Activated T-cell treated with anti-CD3 and anti-CD28 coated beads, Interleukin-2, amount 50 U/mL, for 72 hours (primary cell): Measurements from ENCODE around the gene OSTM1. TPM values are rescaled to one million over a fixed set of nuclear protein-coding genes. Genes with fewer than 3 reads are reported as not detected.

Source experiments
- ATAC-seq, 2 donors: fragments of 150-1000 bp; cut with Tn5 transposase; replicated peaks in 1 of 2; 2 replicates each; pipeline ENCODE4 v1.10.0; 2021; ENCODE audit warnings: moderate library complexity in 2 of 2, mild to moderate bottlenecking in 1 of 2
- DNase-seq, 2 donors: peaks; one replicate each; pipeline ENCODE4 v3.0.0; 2021 to 2022; ENCODE audit warnings: mixed read lengths in 1 of 2
- H3K27ac Mint-ChIP-seq: one replicate; pipeline ENCODE4 v1.8.0; 2022; ENCODE audit warnings: mild to moderate bottlenecking, moderate library complexity, mixed read lengths
- H3K27me3 Mint-ChIP-seq: one replicate; pipeline ENCODE4 v1.8.0; 2022; ENCODE audit warnings: low read depth, mixed read lengths
- H3K36me3 Mint-ChIP-seq, 2 donors: one replicate each; pipeline ENCODE4 v1.8.0; 2022; ENCODE audit warnings: mixed read lengths in 2 of 2, mild to moderate bottlenecking in 1 of 2; ENCODE audit not compliant: insufficient read depth in 2 of 2
- H3K4me1 Mint-ChIP-seq: one replicate; pipeline ENCODE4 v1.8.0; 2022; ENCODE audit warnings: low read depth, mixed read lengths
- H3K4me3 Mint-ChIP-seq, 2 donors: one replicate each; pipeline ENCODE4 v1.8.0; 2022; ENCODE audit warnings: mild to moderate bottlenecking in 2 of 2, mixed read lengths in 2 of 2, moderate library complexity in 2 of 2
- H3K9me3 Mint-ChIP-seq, 2 donors: one replicate each; pipeline ENCODE4 v1.8.0; 2022; ENCODE audit warnings: mixed read lengths in 2 of 2
- total RNA-seq, 2 donors: library from RNA; stranded (reverse); gene quantifications; one replicate each; pipeline ENCODE4 v1.2.3, GENCODE V29; 2022

Gene OSTM1
- total RNA-seq, result 10 to 100 TPM; 13.0 to 19.6 TPM

- no peaks in the 10 kb centered on the region for H3K9me3 Mint-ChIP-seq
- DNase-seq, result peak; percentile 94 to 98
- H3K36me3 Mint-ChIP-seq, result no peaks in the 10 kb centered on the region
- peak; percentile 97 to 98 for ATAC-seq
- peaks cover 33% of the 10 kb centered on the region for H3K4me1 Mint-ChIP-seq
- peak within 1 kb of the TSS; percentile 84 to 93 for H3K4me3 Mint-ChIP-seq
- no peaks in the 10 kb centered on the region for H3K27me3 Mint-ChIP-seq
- peak within 1 kb of the TSS; percentile 63 for H3K27ac Mint-ChIP-seq
Measured at GRCh38 chr6:108074359-108075144, at the start of gene OSTM1. Gene OSTM1, minus strand, starts transcription at chr6:108074741. Its CDS starts 90 bp downstream, at chr6:108074651.

- ATAC-seq (no peak), DNase-seq (no peak)
- H3K9me3 Mint-ChIP-seq, result no peaks in the 10 kb centered on the region
- no peak overlapping the region for H3K27ac Mint-ChIP-seq
- H3K36me3 Mint-ChIP-seq, result peaks cover 0 to 2% of the 10 kb centered on the region in 2 donors
- H3K4me1 Mint-ChIP-seq, result peaks cover 18% of the 10 kb centered on the region
- peaks cover 98% of the 10 kb centered on the region for H3K27me3 Mint-ChIP-seq
- H3K4me3 Mint-ChIP-seq, result no peak overlapping the region
Measured at GRCh38 chr6:108123946-108124345, 49.4 kb upstream of the OSTM1 start.

GRCh38 chr6:108123481-108123929 lies 49.0 kb upstream of the OSTM1 start:
- no peaks in the 10 kb centered on the region for H3K9me3 Mint-ChIP-seq
- no peak overlapping the region for H3K27ac Mint-ChIP-seq
- ATAC-seq (no peak), DNase-seq (no peak)
- peaks cover 97% of the 10 kb centered on the region for H3K27me3 Mint-ChIP-seq
- peaks cover 21% of the 10 kb centered on the region for H3K4me1 Mint-ChIP-seq
- no peak overlapping the region for H3K4me3 Mint-ChIP-seq
- peaks cover 0 to 2% of the 10 kb centered on the region in 2 donors for H3K36me3 Mint-ChIP-seq

GRCh38 chr6:108121612-108122011 lies 47.1 kb upstream of the OSTM1 start:
- Mint-ChIP-seq H3K4me3 (no peak overlapping the region), H3K27ac (no peak overlapping the region), H3K9me3 (no peaks in the 10 kb centered on the region), H3K27me3 (peaks cover 89% of the 10 kb centered on the region), H3K36me3 (peaks cover 0 to 6% of the 10 kb centered on the region in 2 donors), H3K4me1 (peaks cover 32% of the 10 kb centered on the region)
- DNase-seq, result no peak
- no peak for ATAC-seq

GRCh38 chr6:108120311-108120710 lies 45.8 kb upstream of the OSTM1 start:
- DNase-seq (peak in 1 of 2 donors; percentile 9), ATAC-seq (peak in 1 of 2 donors; percentile 35)
- H3K4me1 Mint-ChIP-seq, result peaks cover 45% of the 10 kb centered on the region
- H3K4me3 Mint-ChIP-seq, result peak overlapping the region; percentile 24 to 52
- H3K9me3 Mint-ChIP-seq, result no peaks in the 10 kb centered on the region
- no peak overlapping the region for H3K27ac Mint-ChIP-seq
- peaks cover 0 to 6% of the 10 kb centered on the region in 2 donors for H3K36me3 Mint-ChIP-seq
- peaks cover 89% of the 10 kb centered on the region for H3K27me3 Mint-ChIP-seq

GRCh38 chr6:108119769-108120141 lies 45.2 kb upstream of the OSTM1 start:
- no peaks in the 10 kb centered on the region for H3K9me3 Mint-ChIP-seq
- H3K4me3 Mint-ChIP-seq, result peak overlapping the region; percentile 90 to 97
- H3K27ac Mint-ChIP-seq, result no peak overlapping the region

GRCh38 chr6:108118810-108119768 lies 44.5 kb upstream of the OSTM1 start:
- DNase-seq, result peak; percentile 10 to 12
- Mint-ChIP-seq H3K9me3 (no peaks in the 10 kb centered on the region), H3K4me3 (peak overlapping the region; percentile 90 to 97), H3K27ac (peak overlapping the region; percentile 74), H3K4me1 (peaks cover 57% of the 10 kb centered on the region), H3K27me3 (peaks cover 89% of the 10 kb centered on the region), H3K36me3 (peaks cover 0 to 6% of the 10 kb centered on the region in 2 donors)
- ATAC-seq, result no peak

More at GRCh38 chr6:108119769-108120141, 45.2 kb upstream of the OSTM1 start:
- peaks cover 89% of the 10 kb centered on the region for H3K27me3 Mint-ChIP-seq
- no peak for ATAC-seq
- H3K36me3 Mint-ChIP-seq, result peaks cover 0 to 6% of the 10 kb centered on the region in 2 donors
- peaks cover 50% of the 10 kb centered on the region for H3K4me1 Mint-ChIP-seq
- DNase-seq, result no peak

- peaks cover 63% of the 10 kb centered on the region for H3K4me1 Mint-ChIP-seq
- no peaks in the 10 kb centered on the region for H3K9me3 Mint-ChIP-seq
- ATAC-seq, result peak in 1 of 2 donors; percentile 9
Measured at GRCh38 chr6:108118359-108118724, 43.8 kb upstream of the OSTM1 start.

GRCh38 chr6:108117427-108118358 lies 43.2 kb upstream of the OSTM1 start:
- peaks cover 60% of the 10 kb centered on the region for H3K4me1 Mint-ChIP-seq
- no peaks in the 10 kb centered on the region for H3K9me3 Mint-ChIP-seq
- ATAC-seq (peak; percentile 45 to 57), DNase-seq (peak; percentile 36 to 38)
- H3K36me3 Mint-ChIP-seq, result peaks cover 0 to 6% of the 10 kb centered on the region in 2 donors
- H3K4me3 Mint-ChIP-seq, result peak overlapping the region; percentile 82 to 89
- H3K27me3 Mint-ChIP-seq, result peaks cover 89% of the 10 kb centered on the region
- no peak overlapping the region for H3K27ac Mint-ChIP-seq

More at GRCh38 chr6:108118359-108118724, 43.8 kb upstream of the OSTM1 start:
- H3K27me3 Mint-ChIP-seq, result peaks cover 89% of the 10 kb centered on the region
- no peak for DNase-seq
- peak overlapping the region; percentile 82 to 90 for H3K4me3 Mint-ChIP-seq
- H3K36me3 Mint-ChIP-seq, result peaks cover 0 to 6% of the 10 kb centered on the region in 2 donors
- H3K27ac Mint-ChIP-seq, result no peak overlapping the region

- ATAC-seq (no peak), DNase-seq (peak in 1 of 2 donors; percentile 3)
- H3K27ac Mint-ChIP-seq, result peak overlapping the region; percentile 11
- no peaks in the 10 kb centered on the region for H3K9me3 Mint-ChIP-seq
- peaks cover 0 to 6% of the 10 kb centered on the region in 2 donors for H3K36me3 Mint-ChIP-seq
- H3K4me3 Mint-ChIP-seq, result peak overlapping the region; percentile 82 to 89
- peaks cover 60% of the 10 kb centered on the region for H3K4me1 Mint-ChIP-seq
- H3K27me3 Mint-ChIP-seq, result peaks cover 89% of the 10 kb centered on the region
Measured at GRCh38 chr6:108116546-108117426, 42.2 kb upstream of the OSTM1 start.

GRCh38 chr6:108115598-108116058 lies 41.1 kb upstream of the OSTM1 start:
- ATAC-seq, result peak in 1 of 2 donors; percentile 33
- H3K4me1 Mint-ChIP-seq, result peaks cover 58% of the 10 kb centered on the region
- no peaks in the 10 kb centered on the region for H3K9me3 Mint-ChIP-seq
- no peak overlapping the region for H3K27ac Mint-ChIP-seq
- peaks cover 0 to 4% of the 10 kb centered on the region in 2 donors for H3K36me3 Mint-ChIP-seq
- H3K4me3 Mint-ChIP-seq, result peak overlapping the region; percentile 76 to 81
- peak; percentile 45 for DNase-seq
- peaks cover 88% of the 10 kb centered on the region for H3K27me3 Mint-ChIP-seq
